T-helper 2 cell (primary cell): ENCODE measurements around the gene HDAC4.
A peak's percentile ranks its signal among the peaks of the same experiment; 100 is the strongest.
"Not testable (repeated sequence)": the region's sequence is repeated elsewhere in the genome, so short reads cannot be mapped to it uniquely, and the experiment has no call there.

Source experiments
- DNase-seq, 5 experiments: peaks; one replicate each; pipeline versions ENCODE4 v3.0.0 to v3.0.0-alpha.2; 2012 to 2022
- total RNA-seq, 2 donors: gene quantifications; one replicate each; lab custom pipeline; 2026; lab: John Stamatoyannopoulos, UW

Gene HDAC4
- total RNA-seq, result 76.8 to 84.2 reads per million in 2 donors

GRCh38 chr2:239400596-239401066 is at the start of gene HDAC4:
Gene HDAC4 (minus strand): TSS chr2:239401020. CDS start chr2:239352699, 48,321 bp downstream.
- DNase-seq, result no peak

GRCh38 chr2:239449468-239449867 is 48.6 kb upstream of the HDAC4 start:
- DNase-seq, result not testable (repeated sequence)

DNA sequence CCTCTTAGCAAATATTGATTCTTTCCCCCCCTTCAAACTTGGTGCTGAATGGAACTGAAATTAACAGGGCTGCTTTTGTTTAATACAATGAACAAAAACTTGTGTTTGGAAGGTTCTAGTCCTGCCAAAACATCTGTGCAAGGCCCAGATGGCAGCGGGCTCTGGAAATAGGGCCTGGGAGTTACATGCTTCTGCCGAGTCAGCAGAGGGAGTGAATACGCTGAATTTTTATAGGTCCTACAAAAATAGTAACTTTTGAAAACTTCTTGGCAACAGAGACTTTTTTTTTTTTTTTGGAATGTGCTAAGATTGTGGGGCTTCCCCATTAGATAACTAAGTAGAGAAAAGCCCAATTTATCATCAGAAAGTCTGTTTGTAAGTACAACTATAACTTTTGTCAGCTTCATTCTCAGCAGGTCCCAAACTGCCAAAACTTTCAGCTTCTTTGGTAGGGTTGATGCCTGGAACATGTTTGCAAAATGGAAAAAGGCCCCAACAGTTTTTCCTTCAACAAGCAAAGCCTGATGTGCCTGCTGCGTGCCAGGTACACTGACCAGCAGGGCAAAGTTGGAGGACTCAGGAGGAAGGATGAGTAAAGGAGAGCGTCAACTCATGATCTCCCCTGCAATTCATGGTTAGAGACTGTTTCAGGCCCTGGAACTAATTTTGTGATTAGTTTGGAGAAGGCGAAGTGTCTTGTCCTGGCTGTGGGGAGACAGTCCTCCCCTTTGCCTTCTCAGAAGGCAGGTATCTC is 45.1 kb upstream of the HDAC4 start:
- DNase-seq, result no peak

DNA sequence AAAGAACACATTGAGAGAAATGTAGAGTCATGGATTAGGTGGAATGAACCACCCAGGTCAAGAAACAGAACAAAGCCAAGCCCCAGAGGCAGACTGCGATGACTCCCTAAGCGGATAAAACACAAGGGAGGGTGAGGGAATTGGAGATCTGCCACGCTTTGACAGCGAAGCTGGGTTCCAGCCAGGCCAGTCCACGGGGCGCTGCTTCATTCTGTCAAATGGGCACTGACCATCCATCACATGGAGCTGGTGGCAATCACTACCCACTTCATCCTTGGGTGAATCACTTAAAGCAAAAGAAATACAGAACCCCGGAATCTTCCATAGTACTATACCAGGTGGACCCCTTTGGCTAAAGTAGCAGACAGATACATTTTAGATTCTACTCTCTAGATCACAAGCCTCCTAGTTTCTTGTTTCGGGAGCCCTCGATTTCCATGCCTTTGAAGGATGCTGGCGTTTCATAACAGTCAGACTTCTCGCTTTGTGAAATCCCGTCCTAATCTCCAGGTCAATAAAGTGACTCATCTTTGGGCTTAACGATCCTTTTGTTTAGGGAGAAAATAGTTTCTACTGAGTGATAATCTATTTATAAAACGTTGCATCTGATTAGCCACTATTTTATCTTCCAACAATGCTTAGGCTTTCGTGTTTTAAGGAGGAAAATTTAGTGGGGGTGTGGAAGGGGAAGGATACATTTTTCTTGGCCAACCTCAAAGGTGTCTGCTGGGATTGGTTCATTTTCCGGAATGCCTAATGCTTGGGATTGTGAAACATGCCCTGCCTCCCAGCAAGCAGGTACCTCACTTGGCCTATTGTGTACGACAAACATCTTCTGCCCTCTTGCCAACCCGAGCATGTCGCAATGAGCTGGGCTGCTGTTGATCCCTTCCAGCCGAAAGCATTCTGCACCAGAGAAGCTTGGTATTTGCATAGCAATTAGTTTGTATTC is 44.1 kb upstream of the HDAC4 start:
- DNase-seq, result no peak

DNA sequence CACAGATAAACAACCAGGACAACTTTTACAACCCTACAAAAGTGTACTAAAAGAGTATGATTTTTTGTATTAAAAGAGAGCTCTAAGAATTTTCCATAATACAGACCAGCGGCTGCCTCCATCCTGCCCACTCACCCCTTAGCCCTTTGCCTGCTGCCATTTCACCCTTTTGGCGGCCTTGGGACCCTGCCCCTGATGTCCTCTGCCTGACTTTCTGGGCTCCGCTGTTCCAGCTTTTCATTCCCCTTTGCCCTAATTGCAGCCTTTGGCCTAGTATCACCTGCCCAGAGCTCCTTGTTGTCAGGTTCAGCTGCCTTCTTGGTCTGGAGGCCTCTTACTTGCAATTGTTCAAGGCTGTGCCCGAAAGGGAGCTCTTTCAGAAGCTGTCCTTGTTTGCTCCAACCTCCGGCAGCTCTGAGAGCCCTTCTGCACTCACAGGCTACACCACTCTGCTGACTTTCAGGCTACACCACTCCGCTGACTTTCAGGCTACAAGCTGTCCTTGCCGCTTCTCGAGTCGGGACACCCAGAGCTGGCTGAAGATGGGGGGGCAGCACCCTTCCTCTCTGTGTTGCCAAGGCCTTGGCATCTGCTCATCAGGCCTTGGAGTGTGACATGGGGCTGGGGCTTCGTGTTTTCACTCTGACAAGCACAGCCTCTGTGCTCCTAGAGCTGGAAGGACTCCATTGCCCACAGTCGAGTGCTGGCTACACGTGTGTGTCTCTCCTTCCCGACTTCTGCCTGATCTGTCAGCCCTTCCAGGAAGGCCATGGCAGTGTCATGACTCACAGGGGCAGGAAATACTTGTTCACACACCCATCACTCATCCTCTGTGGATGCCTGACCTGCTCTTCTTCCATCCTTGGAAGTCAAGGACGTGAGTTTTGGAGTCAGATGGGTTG is 43.1 kb upstream of the HDAC4 start:
- DNase-seq, result no peak

DNA sequence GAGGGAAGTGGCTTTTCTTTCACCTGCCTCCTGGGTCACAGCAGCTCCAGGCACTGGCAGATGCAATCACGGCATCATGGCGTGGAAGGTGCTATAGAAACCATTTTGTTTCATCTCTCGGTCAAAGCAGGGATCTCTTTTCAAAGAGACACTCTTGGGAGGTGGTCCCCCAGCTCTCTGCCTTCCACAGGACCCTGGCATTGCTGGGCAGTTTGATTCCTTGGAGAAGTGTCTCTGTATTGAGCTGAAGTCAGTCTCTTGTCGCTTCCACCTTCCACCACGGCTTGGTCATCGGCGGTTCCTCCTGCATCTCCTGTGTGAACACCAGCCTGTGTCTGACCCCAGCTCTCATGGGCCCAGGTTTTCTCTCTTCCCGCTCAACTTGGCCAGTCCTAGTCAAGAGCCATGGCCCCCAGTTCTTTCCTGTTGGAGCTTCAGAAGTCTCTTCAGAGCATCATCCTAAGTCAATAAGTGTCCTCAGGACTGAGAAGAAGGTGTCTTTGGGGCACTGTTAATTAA is 42.3 kb upstream of the HDAC4 start:
- DNase-seq, result no peak

DNA sequence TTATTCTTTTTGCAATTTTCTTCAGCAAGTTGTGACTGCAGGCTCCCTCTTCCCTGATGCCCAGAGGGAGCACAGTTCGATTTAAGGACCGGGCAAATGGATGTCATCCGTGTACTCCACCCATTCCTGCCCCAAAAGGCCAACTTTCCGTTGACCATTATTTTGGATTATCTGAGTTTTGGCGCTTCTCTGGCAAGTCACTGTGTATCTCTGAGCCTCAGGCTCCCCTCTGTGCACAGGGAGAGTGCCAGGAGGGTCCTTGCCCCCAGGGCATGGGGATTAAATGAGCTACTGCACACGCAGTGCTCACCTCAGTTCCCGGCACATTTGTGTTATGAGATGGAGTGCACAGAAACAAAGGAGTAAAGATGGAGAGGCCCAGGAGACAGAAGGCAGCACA is 41.4 kb upstream of the HDAC4 start:
- DNase-seq, result no peak

DNA sequence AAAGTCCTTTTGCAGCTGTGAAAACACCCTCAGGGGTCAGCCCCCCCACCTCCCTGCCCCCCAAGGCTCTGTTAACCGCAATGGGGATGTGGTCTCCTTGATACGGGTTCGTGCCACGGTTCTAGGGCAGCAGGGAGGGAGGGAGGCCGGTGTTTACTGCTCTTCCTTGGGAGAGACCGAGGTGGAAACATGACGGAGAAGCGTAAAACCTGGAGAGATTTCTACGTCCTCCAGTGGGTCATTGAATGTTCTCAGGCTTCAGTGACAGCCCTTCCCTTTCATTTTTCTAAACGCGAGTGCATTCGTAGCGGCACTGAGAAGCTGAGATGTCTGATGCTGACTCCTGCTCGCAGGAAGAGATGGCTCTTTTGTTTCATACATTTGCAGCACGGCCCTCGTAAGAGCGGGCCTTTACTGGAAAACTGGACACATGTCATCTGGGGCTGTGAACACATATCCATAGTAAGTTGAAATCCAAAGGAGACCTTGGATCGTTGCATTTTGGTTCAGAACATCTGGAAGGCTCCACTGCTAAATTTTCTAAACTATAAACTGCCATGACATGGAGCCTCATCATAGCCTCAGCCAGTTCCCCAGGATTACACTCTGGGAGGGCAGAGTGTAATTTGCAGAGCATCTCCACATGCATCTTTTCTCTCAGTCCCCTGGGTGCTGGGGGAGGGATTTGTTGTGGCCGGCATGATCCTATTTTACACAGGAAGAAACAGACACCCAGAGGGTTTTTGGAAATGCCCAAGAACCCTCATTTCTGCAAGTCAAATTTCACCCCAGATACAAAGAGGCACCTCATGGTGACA is 40.6 kb upstream of the HDAC4 start:
- DNase-seq, result peak in 2 of 5 experiments; percentile 14 to 24

GRCh38 chr2:239440511-239440959 is 39.7 kb upstream of the HDAC4 start:
- no peak for DNase-seq

DNA sequence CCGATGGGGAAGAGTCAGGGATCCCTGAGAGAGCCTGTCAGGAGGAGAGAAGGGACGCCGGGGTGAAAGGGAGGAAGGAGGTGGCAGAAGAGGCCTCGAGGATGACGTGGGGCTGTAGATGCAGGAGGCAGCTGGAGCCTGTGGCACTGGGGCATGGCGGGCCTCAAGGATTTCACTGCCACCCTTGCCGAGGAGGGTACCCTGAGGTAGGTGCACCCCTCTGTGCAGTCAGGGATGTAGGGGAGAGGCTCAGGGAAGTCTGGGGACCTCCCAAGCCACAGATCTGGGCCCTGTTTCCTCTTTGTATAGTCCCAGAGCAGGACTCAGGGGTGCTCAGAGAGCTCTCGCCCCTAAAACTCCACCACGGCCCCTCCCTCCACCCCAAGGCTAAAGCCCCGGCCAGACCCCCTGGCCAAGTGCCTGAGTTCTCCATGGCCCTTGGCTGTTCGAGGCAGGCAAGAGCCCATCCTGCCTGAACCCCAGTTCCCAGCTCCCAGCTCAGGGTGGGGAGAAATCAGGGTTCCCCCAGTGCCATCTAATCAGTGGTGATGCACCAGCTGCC is 39.0 kb upstream of the HDAC4 start:
- DNase-seq, result no peak

DNA sequence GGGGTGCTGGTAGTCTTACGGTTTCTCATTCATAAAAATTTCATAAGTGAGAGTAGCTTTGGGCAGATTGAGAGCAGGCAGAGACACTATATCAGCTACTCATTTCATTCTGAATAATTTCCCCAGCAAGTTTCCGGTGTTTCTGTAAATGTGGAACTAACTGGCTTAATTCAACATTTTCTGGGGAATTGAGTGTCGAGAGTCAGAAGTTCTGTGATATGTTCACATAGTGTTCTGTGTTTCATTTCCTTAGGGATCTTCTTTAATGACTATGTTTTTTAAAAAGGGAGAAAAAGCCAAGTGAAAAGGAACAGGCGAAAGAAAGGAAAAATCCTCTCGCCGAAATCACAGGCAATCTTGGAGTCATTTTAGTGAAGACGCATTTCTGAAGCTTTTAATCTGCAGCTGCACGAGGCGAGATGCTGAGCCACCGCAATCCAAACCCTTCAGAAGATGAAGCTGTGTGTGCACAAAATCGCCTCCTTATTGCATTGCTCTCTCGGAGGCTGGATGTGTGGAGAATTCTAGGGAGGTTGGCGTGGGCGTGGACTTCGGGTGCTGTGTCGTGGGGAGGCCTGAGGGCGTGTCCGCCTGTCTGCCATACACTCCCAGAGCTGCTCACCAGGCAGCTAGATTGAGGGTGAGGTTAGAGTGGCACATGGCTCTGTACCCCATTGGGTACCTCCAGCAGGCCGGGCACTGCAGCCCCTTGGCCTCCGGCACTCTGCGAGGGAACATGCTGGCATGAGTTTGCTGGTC is 38.4 kb upstream of the HDAC4 start:
- DNase-seq, result no peak

- DNase-seq, result no peak
Observed at GRCh38 chr2:239438368-239438767, 37.5 kb upstream of the HDAC4 start.

- DNase-seq, result no peak
Observed at GRCh38 chr2:239436669-239437335, 36.0 kb upstream of the HDAC4 start.

DNA sequence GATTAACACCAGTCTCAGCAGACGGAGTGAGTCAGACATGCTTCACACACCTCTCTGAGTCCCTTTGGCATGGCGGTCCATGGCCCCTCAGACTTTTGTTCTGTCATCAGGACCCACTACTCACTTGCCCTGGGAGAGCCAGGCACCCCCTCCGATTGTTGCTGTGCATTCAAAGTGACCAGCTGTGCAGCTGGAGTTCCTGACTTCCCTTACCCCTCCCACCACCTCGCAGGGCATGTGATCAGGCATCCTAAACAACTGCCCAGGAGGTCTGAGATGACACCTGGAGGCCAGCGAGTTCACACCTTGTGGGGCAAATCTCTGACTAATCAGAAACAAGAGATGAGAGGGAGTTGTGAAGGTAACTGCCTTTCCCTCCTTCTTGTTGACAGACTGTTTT is 35.3 kb upstream of the HDAC4 start:
- no peak for DNase-seq

- peak in 1 of 5 experiments; percentile 11 for DNase-seq
Observed at GRCh38 chr2:239433777-239434403, 33.1 kb upstream of the HDAC4 start.

GRCh38 chr2:239432174-239432573 is 31.4 kb upstream of the HDAC4 start:
- no peak for DNase-seq

- DNase-seq, result no peak
Observed at GRCh38 chr2:239431536-239431935, 30.7 kb upstream of the HDAC4 start.

GRCh38 chr2:239429473-239430350 is 28.9 kb upstream of the HDAC4 start:
- no peak for DNase-seq
